OCI-LY3 (cell line): Measurements from ENCODE around the gene MCOLN2.

Experiments
- EZH2phosphoT487 ChIP-seq: fragments of 200-600 bp; shearing (Covaris generic); IDR thresholded peaks from 2 replicates; pipeline ENCODE4 v1.6.1; 2018; ENCODE audit warnings: antibody characterized with exemption, mixed run types, low read depth
- TF ChIP-seq, protein P1 (sequence below): fragments of 200-600, 300-600 bp; sonication (generic); IDR thresholded peaks from 2 replicates; pipeline ENCODE4 v1.5.1; 2014; ENCODE audit warnings: antibody characterized with exemption, low read length, low read depth

DNA sequence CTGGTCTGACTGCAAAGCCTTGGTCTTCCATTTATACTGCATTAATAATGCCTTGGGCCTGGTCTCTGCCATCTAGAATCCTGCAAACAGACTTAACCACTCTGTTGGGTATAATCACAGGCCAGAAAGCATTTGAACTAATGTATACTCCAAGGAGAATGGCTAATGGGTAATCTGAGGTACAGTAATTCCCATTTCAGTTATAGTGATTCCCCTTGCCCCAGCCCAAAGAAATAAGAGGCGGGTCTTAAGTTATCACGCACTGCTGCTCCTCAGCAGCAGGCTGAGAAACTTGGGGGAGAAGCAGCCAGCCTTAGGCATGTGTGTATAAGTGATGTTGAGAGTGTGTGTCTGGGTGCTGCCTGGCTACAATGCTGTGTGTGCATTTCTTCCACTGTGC, 106.3 kb downstream of the MCOLN2 start:
- TF ChIP-seq, protein P1, sequence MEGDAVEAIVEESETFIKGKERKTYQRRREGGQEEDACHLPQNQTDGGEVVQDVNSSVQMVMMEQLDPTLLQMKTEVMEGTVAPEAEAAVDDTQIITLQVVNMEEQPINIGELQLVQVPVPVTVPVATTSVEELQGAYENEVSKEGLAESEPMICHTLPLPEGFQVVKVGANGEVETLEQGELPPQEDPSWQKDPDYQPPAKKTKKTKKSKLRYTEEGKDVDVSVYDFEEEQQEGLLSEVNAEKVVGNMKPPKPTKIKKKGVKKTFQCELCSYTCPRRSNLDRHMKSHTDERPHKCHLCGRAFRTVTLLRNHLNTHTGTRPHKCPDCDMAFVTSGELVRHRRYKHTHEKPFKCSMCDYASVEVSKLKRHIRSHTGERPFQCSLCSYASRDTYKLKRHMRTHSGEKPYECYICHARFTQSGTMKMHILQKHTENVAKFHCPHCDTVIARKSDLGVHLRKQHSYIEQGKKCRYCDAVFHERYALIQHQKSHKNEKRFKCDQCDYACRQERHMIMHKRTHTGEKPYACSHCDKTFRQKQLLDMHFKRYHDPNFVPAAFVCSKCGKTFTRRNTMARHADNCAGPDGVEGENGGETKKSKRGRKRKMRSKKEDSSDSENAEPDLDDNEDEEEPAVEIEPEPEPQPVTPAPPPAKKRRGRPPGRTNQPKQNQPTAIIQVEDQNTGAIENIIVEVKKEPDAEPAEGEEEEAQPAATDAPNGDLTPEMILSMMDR: no peak
- no peak for TF ChIP-seq EZH2phosphoT487
